HPDE6-E6E7 (cell line): ENCODE results near the gene TMEM270.
A peak's percentile ranks its signal among the peaks of the same experiment; 100 is the strongest.
"Not testable (repeated sequence)": the region's sequence is repeated elsewhere in the genome, so short reads cannot be mapped to it uniquely, and the experiment has no call there.

Experiments used
- DNase-seq: peaks from one replicate; pipeline ENCODE4 v3.0.0; 2011; ENCODE audit warnings: missing footprints; ENCODE audit errors: extremely low spot score

Gene TMEM270

GRCh38 chr7:73860859-73861258, at the start of gene TMEM270:
Gene TMEM270 (plus strand): TSS chr7:73861159. CDS start chr7:73861195, 36 bp downstream.
- DNase-seq = no peak

- DNase-seq = no peak
Measured at GRCh38 chr7:73811760-73812168, 49.2 kb upstream of the TMEM270 start.

- DNase-seq = no peak
Measured at GRCh38 chr7:73812996-73813395, 48.0 kb upstream of the TMEM270 start.

- DNase-seq = no peak
Measured at GRCh38 chr7:73815436-73815835, 45.5 kb upstream of the TMEM270 start.

DNA sequence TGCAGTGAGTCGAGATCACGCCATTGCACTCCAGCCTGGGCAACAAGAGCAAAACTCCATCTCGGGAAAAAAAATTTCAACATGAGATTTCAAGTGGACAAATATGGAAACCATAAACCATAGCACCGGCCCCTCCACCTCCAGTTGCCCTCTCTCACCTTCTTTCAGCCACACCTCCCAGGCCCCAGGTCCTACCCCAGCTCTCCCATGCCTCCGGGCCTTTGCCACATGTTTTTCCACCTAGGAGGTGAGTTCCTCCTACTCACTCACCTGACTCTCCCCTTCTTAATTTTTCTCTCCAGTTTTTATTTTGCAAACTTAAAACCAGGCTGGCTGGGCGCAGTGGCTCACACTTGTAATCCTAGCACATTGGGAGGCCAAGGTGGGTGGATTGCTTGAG, 43.8 kb upstream of the TMEM270 start:
- DNase-seq = no peak

- no peak for DNase-seq
Measured at GRCh38 chr7:73820013-73820412, 40.9 kb upstream of the TMEM270 start.

DNA sequence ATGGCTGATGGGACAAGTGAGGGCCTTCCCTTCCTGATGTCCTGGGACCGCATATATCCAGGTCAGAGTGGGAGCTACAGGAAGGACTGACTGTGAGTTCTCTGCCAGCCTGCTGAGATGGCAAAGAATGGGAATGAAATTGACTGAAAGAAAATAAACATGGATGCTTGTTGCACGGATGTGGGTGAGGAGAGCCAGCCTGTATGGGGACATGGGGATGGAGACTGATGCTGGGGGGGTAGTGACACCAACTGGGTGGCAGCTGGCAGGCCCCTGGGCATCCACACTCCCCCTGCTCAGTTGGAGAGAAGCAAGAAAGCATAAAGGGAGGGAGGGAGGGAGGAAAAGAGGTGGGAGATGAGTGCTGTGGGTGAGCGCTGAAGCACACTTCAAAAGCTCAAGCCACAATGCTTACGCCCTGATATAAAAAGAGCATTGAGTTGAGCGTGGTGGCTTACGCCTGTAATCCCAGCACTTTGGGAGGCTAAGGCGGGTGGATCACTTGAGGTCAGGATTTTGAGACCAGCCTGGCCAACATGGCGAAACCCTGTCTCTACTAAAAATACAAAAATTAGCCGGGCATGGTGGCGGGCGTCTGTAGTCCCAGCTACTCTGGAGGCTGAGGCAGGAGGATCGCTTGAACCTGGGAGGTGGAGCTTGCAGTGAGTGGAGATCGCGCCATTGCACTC, 39.2 kb upstream of the TMEM270 start:
- not testable (repeated sequence) for DNase-seq

DNA sequence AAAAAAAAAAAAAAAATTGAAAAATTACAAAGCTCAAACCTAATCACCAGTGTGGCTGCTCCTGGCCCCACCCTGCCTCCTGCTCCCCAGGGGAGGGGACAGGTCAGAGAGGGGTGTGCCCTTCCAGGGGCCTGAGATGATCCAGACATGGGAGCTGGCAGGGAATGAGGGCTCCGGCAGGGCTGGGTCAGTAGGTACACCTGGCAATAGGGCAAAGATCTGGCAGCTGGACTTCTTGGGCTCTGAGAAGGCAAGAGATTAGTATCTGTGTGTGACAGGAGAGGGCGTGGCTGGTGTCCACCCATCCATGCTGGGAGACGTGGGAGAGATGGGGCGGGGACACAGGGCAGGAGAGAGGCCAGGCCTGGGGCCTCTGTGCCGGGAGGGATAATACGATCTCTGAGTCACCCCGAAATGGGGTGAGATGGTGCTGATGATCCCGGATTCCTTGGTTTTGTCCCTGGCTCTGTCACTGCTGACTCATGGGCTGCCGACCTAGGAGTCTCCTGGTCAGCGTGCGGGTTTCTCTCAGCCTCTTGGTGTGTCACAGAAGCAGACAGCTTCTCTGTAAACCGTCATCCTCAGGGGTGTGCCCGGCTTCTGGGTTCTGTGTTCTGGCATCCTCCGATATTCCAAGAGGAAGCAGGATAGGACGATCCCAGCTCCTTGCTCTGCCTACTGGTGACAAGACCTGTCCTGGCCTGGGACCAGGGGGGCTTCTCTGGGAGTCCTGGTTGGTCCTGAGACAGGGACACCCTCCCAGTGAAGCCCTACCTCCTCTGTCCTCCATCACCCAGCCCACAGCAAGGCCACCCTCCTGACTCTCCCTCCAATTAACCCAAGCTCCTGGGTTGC, 38.4 kb upstream of the TMEM270 start:
- DNase-seq = peak; percentile 98

GRCh38 chr7:73823257-73823656, 37.7 kb upstream of the TMEM270 start:
- no peak for DNase-seq

- DNase-seq = no peak
Measured at GRCh38 chr7:73823873-73824592, 36.9 kb upstream of the TMEM270 start.

GRCh38 chr7:73824986-73825385, 36.0 kb upstream of the TMEM270 start:
- DNase-seq = no peak

DNA sequence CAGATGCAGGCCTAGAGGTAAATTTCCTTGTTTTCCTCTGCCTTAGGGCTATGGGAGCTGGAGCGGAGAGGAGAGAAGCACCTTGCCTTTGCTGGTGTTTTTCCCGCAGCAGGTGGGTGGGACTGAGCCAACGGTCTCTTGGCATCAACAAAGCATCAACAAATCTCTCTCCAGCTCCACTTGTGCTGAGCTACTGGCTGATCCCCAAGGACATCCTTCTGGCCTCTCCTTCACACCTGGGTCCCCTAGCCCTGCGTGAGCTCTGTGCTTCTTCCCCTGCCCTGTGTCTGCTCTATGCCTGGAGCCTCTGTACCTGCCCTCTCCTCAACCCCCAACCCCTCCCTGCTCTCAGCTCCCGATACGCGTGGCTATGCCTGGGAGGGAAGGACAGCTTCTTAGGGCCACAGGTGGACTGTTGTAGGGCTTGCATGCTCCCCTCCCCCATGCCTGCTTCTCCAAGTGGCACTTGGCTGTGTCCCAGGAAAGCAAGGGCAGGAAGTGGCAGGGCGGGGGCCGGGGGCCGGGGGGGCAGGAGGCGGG, 33.3 kb upstream of the TMEM270 start:
- DNase-seq = no peak

GRCh38 chr7:73828107-73828803, 32.7 kb upstream of the TMEM270 start:
- no peak for DNase-seq

GRCh38 chr7:73828972-73829371, 32.0 kb upstream of the TMEM270 start:
- no peak for DNase-seq

DNA sequence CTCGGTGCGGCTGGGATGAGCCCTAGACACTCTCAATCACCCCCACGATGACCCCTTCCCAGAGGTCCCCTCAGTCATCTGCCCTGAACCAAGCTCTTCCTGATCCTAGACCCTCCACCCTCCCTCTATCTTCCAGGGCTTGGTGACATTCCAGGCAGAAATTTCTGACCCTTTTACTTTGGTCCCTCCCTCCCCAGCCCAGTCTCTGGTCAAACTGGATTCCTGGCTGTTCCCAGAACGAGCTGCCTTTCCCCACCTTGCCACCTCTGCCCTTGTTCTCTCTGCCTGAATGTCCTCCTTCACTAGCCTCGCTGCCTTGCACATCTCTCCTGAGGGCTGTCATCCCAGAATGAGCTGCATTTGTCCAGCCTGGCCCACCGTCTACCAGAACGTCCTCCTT, 31.5 kb upstream of the TMEM270 start:
- no peak for DNase-seq

GRCh38 chr7:73829921-73830680, 30.9 kb upstream of the TMEM270 start:
- no peak for DNase-seq

DNA sequence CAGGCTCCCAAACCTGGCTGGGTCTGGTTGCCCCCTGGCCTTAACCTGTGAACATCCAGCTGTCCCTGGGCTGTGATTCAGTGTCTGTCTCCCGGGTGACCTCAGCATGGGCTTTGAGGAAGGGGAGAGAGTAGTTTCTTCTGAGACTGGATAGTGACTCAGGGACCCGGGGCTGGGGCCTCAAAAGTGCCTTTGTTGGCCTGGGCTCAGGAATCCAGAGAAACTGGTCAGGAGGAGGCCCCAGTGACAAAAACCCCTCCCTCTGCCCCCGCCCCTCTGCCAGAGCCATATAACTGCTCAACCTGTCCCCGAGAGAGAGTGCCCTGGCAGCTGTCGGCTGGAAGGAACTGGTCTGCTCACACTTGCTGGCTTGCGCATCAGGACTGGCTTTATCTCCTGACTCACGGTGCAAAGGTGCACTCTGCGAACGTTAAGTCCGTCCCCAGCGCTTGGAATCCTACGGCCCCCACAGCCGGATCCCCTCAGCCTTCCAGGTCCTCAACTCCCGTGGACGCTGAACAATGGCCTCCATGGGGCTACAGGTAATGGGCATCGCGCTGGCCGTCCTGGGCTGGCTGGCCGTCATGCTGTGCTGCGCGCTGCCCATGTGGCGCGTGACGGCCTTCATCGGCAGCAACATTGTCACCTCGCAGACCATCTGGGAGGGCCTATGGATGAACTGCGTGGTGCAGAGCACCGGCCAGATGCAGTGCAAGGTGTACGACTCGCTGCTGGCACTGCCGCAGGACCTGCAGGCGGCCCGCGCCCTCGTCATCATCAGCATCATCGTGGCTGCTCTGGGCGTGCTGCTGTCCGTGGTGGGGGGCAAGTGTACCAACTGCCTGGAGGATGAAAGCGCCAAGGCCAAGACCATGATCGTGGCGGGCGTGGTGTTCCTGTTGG, 30.0 kb upstream of the TMEM270 start, which contains the start of gene CLDN4:
CLDN4 (plus strand) TSS at position 316 of the 903 bp plus-strand sequence; CDS start at position 522, 206 bp downstream.
- no peak for DNase-seq

DNA sequence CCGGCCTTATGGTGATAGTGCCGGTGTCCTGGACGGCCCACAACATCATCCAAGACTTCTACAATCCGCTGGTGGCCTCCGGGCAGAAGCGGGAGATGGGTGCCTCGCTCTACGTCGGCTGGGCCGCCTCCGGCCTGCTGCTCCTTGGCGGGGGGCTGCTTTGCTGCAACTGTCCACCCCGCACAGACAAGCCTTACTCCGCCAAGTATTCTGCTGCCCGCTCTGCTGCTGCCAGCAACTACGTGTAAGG, 29.4 kb upstream of the TMEM270 start:
- DNase-seq = no peak

DNA sequence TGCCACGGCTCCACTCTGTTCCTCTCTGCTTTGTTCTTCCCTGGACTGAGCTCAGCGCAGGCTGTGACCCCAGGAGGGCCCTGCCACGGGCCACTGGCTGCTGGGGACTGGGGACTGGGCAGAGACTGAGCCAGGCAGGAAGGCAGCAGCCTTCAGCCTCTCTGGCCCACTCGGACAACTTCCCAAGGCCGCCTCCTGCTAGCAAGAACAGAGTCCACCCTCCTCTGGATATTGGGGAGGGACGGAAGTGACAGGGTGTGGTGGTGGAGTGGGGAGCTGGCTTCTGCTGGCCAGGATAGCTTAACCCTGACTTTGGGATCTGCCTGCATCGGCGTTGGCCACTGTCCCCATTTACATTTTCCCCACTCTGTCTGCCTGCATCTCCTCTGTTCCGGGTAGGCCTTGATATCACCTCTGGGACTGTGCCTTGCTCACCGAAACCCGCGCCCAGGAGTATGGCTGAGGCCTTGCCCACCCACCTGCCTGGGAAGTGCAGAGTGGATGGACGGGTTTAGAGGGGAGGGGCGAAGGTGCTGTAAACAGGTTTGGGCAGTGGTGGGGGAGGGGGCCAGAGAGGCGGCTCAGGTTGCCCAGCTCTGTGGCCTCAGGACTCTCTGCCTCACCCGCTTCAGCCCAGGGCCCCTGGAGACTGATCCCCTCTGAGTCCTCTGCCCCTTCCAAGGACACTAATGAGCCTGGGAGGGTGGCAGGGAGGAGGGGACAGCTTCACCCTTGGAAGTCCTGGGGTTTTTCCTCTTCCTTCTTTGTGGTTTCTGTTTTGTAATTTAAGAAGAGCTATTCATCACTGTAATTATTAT, 28.9 kb upstream of the TMEM270 start:
- DNase-seq = no peak
